HCT116 (cell line): Measurements from ENCODE around the gene SUFU.

ENCODE experiments used
- CTCF ChIP-seq, 3 experiments: fragments of 200-600 bp in 1 of 3; sonication (generic) in 1 of 3; IDR thresholded peaks in 2 of 3; conservative IDR thresholded peaks in 1 of 3; 2 replicates each; pipeline ENCODE4 v1.5.1; 2012 to 2017; ENCODE audit warnings: low read depth in 2 of 3, low read length in 2 of 3, antibody characterized with exemption in 1 of 3, borderline replicate concordance in 1 of 3, control low read depth in 1 of 3, mild to moderate bottlenecking in 1 of 3, mixed read lengths in 1 of 3, mixed run types in 1 of 3, moderate library complexity in 1 of 3; ENCODE audit not compliant: insufficient read depth in 1 of 3
- POLR2A ChIP-seq: IDR thresholded peaks from 2 replicates; pipeline ENCODE4 v1.7.0; 2011; ENCODE audit warnings: borderline replicate concordance; ENCODE audit not compliant: insufficient read depth, insufficient read length; ENCODE audit errors: extremely low read depth
- POLR2AphosphoS5 ChIP-seq: IDR thresholded peaks from 2 replicates; pipeline ENCODE4 v1.6.1; 2011; ENCODE audit warnings: mild to moderate bottlenecking, low read depth, low read length, moderate library complexity

DNA sequence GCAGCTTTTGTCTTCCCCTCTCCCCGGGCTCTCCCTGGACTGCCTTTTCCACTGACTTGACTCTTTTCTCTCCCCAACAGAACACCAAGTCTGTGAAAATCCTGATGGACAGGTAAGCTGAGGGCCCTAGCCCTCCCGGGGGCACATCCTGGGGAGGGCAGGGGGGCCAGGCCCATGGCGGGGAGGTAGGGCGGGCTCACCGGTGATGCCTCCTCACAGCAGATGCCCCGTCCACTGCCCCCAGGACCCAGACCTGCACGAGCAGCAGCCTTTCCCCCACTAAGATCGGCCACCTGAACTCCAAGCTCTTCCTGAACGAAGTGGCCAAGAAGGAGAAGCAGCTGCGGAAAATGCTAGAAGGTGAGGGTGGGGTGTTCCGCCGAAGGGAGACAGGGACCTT, 152.3 kb downstream of the SUFU start:
- TF ChIP-seq POLR2AphosphoS5 (no peak), CTCF (IDR thresholded peaks at IDR 0.05 in 2 of 3, conservative IDR thresholded peaks at IDR 0.05 in 1 of 3; ENCODE audit: borderline replicate concordance in 1 of 3, insufficient read depth in 1 of 3, low read depth in 2 of 3, low read length in 2 of 3) (no peak), POLR2A (no peak)
